Astrocyte of the spinal cord (primary cell): ENCODE results near the gene PIEZO1.

Experiments
- DNase-seq: peaks from one replicate; pipeline ENCODE4 v3.0.0; 2011; ENCODE audit warnings: low read depth, low spot score
- H3K4me3 ChIP-seq: 2 replicates; pipeline ENCODE4 v1.5.1; 2011; ENCODE audit warnings: low read depth, mild to moderate bottlenecking, low read length, moderate library complexity
- in situ Hi-C: cut with HindIII; loops from 2 replicates; pipeline ENCODE4 v1.10.0; 2017; ENCODE audit warnings: low sequenced_read_pairs
- TF ChIP-seq, protein P1 (sequence below): IDR thresholded peaks from 2 replicates; pipeline ENCODE4 v1.5.1; 2012; ENCODE audit warnings: low read depth, mild to moderate bottlenecking, low read length, inconsistent platforms

Gene PIEZO1

DNA sequence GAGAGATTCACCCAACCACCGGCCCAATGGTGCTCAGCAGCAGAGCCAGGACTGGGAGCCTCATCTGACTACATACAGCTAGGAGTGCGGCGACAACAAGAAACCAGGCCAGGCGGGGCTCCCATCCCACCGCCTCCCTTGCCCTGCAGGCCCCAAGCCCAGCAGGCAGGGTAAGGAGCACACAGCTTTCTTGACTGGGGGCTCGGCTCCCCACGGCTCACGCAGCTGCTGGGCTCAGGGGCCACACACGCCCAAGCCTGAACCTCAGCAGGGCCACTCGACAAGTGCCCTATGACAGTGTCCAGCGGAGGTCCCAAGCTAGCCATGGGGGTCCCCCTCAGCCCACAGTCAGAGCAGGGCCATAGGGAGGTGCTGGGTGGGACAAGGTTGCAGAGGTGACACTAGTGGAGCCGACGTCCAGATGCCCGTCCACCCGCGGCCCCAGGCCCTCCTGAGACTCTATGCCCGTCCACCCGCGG lies 13.7 kb downstream of the PIEZO1 start:
- in situ Hi-C loops: no loop called here
- DNase-seq: no peak
- TF ChIP-seq, protein P1, sequence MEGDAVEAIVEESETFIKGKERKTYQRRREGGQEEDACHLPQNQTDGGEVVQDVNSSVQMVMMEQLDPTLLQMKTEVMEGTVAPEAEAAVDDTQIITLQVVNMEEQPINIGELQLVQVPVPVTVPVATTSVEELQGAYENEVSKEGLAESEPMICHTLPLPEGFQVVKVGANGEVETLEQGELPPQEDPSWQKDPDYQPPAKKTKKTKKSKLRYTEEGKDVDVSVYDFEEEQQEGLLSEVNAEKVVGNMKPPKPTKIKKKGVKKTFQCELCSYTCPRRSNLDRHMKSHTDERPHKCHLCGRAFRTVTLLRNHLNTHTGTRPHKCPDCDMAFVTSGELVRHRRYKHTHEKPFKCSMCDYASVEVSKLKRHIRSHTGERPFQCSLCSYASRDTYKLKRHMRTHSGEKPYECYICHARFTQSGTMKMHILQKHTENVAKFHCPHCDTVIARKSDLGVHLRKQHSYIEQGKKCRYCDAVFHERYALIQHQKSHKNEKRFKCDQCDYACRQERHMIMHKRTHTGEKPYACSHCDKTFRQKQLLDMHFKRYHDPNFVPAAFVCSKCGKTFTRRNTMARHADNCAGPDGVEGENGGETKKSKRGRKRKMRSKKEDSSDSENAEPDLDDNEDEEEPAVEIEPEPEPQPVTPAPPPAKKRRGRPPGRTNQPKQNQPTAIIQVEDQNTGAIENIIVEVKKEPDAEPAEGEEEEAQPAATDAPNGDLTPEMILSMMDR: no peak
- no peak overlapping the region for H3K4me3 ChIP-seq

DNA sequence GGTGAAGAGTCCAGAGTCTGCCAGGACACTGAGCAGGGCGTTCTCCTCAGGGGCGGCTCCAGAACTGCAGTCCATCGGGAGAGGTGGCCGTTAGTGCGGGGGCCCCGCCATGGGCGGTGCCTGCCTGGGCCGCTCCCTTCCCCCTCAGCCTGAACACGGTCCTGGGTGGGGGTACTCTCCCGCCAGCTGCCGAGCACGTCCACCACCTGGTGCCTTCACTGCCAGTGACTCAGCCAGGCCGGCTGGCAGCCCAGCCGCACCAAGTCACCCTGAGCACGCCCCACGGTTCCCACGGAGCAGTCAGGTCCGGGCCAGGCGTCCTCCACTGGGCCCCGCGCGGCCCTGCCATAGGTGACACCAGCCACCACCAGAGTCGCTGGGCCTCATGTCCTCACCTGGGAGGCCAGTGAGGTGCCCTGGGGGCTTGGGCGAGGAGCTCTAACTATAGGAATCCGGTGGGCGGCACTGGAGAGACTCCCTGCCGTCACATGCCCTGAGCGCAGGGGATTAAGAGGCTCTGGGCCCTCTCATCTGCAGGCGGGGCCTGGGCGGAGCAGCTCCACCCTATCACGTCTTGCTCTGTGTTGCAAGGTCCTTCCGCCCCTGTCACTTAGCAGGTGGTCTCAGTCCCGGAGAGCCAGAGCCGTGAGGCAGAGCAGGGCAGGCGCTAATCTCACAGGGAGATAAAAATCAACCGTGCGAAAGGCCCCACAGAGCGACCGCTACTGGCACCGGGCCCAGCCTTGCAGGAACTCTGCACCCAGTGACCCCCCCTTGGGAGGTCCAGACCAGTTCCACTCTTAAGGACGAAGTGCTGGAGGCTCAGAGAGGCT lies 14.3 kb downstream of the PIEZO1 start:
- TF ChIP-seq, protein P1: no peak
- in situ Hi-C loops: no loop called here
- no peak overlapping the region for H3K4me3 ChIP-seq
- peak; percentile 80 for DNase-seq

DNA sequence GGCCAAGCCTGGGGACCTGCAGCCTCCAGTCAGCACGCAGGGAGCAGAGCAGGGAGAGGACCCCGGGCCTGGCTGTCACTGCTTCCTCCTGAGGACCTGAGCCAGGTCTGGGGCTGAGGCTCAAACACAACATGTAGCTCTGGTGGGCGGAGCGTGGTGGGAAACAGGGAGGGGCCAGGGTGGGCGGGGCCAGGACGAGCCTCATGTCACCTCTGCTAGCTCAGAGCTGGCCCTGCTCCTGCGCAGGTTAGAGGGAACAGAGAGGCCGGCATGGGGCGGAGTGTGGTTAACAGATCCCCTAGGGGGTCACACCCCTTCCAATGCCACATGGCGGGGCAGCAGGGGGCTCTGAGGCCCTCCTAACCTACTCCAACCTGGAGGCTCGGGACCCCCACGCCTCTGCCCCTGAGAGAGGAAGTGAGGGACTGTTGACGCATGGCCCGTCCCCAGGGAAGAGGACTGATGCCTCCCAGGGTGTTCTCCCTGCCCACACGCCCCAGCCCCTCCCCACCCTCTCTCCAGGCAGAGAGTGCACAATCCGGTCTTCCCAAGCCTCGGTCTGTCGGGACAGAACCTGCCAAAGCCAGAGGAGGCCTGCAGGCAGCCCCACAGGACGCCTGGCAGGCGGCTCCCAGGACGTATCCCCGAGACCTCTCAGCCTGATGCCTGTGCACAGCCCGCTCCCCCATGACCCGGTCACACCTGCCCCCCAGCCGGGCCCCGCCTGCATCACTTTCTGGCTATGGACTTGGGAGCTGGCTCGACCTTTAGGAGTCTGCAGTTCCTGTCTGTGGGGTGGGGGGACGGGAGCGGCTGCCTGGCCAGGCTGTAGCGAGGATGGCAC lies 15.2 kb downstream of the PIEZO1 start:
- in situ Hi-C loops: no loop called here
- peak; percentile 39 for DNase-seq
- no peak overlapping the region for H3K4me3 ChIP-seq
- TF ChIP-seq, protein P1: no peak

DNA sequence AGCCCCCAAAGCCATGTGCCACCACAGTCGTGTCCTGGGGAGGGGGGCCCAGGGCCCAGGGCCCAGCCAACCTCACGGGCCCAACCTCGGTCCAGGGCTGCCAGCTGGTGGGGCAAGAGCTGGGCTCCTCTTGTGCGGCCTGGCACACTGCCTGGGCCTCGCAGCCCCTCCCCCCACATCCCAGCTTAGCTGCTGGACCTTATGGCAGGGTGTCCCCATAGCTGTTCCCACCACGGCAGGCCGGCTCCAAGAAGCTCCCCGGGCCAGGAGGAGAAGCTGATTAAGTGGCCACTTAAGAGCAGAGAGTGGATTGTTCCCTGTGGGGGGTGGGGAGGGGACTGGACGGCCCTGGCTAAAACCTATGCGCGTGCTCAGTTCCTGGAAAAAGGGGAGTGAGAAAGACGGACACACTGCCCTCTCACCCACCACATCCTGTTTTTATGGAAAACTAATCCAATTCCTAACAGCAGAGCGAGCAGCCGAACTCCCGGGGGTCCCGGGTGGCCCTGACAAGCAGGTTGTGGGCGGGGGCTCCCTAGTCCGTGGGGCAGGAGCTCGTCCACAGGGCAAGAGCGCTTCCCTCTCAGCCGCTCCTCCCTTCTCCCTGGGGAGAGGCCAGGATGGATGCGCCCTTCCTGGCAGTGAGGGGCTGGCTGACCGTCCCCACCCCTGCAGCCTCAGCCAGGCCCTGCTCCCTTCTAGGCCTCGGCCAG lies 16.8 kb downstream of the PIEZO1 start:
- TF ChIP-seq, protein P1: no peak
- peak; percentile 67 for DNase-seq
- no peak overlapping the region for H3K4me3 ChIP-seq
- in situ Hi-C loops: no loop called here

DNA sequence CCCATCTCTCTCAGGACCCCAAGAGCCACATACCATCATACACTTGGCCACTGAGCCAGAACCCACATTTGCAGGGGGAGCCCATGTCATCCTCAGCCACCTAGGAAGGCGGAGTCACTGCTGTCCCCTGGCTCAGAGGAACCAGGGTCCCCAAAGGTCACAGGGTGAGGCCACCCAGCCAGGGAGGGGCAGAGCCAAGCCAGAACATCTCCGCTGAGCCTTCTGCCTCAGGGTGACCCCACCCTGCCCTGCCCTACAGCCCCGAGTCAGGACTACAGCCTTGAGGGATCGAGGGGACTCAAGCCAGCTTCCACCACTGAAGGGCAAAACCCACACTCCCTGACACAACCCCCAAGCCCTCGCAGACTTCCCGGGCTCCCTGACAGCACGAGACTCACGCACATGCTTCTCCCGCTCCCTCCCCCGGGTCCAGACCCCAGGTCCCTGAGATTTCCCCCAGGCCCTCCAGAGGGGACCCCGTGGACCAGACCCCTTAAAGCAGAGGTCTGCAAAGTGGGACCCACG lies 17.4 kb downstream of the PIEZO1 start:
- TF ChIP-seq, protein P1: no peak
- in situ Hi-C loops: no loop called here
- DNase-seq: no peak
- no peak overlapping the region for H3K4me3 ChIP-seq

DNA sequence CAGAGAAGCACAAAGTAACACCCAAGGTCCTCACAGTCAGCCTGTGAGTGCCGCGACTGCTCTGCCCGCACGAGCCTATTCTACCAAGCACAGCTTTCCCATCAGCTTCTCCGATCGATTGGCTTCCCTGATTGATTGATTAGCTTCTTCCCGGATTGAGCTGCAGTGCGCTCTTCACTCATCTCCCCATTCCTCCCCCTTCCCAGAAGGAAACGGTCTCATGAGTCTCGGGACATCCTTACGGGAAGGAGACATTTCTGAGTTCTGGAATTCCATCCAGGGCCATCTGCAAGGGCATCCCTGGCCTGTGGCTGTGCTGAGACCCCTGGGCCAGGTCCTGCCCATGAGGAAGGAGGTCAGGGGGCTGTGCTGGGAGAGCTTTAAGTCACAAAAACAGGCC lies 18.0 kb downstream of the PIEZO1 start:
- in situ Hi-C loops: no loop called here
- TF ChIP-seq, protein P1: no peak
- H3K4me3 ChIP-seq: no peak overlapping the region
- no peak for DNase-seq
